ENCODE results near the gene DNHD1. TPM values are rescaled to one million over a fixed set of nuclear protein-coding genes. Genes with fewer than 3 reads are reported as not detected.
A peak's percentile ranks its signal among the peaks of the same experiment; 100 is the strongest.

Gene DNHD1
- total and polyA plus RNA-seq, 2 of the 13 experiments (the other 11 are each of a cell fraction or from before 2014, with no cell fraction given): 2.7 to 9.3 TPM

DNA sequence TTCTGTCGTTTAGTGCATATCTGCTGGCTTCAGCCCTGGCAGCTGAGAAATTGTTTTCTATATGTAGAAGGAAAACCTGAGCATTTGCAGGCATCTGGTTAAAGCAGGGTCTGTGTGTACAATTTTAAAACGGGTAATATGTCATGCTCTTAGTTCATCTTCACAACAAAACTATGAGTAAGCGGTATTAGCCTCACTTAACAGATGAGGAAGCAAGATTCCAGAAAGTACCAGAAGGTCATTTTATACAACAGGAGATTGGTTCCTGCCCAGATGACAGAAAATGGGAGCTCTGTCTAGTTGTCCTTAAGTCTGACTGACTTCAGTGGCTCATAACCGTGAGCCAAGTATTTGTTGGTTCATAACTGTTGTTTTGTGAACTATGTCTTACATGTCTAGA, 14.6 kb upstream of the DNHD1 start:
- Histone ChIP-seq H3K9me3 (ENCODE audit: low read length) (no peaks in the 10 kb centered on the region), H4K20me1 (ENCODE audit: insufficient read depth, low read length) (no peaks in the 10 kb centered on the region; the same call in 1 of the 2 replicates), H3K27ac (ENCODE audit: extremely low read length, insufficient read depth, low read length) (peak overlapping the region; percentile 95), H3K4me2 (ENCODE audit: low read depth, low read length) (peak overlapping the region; percentile 99), H2AFZ (ENCODE audit: low read length) (no peak overlapping the region), H3K27me3 (ENCODE audit: control insufficient read depth in 1 of 2, insufficient read depth in 2 of 2, low read length in 2 of 2) (no peaks in the 10 kb centered on the region; a peak in 1 of 5 replicates), H3K4me1 (ENCODE audit: insufficient read depth, low read length) (peaks cover 66% of the 10 kb centered on the region), H3K4me3 (replicated peaks in 1 of 3; ENCODE audit: insufficient read depth in 1 of 3, low read depth in 2 of 3, low read length in 3 of 3) (peak overlapping the region; percentile 75 to 92 (median 86)), H3K9ac (ENCODE audit: insufficient read depth, low read depth, low read length) (peak overlapping the region; percentile 95), H3K79me2 (ENCODE audit: insufficient read depth, low read length) (peaks cover 39% of the 10 kb centered on the region), H3K36me3 (replicated peaks in 1 of 2; ENCODE audit: control insufficient read depth in 1 of 2, insufficient read depth in 2 of 2, low read length in 2 of 2) (peaks cover 10 to 44% of the 10 kb centered on the region in 2 experiments)
- POLR2A ChIA-PET: interaction anchor here (0.9 to 2.1 kb wide), 4 partner anchors 10 to 122 kb away, joined by 3 to 9 read pairs (median 6); partner anchors contain the start of gene TRIM3
- CTCF ChIA-PET (ENCODE audit: low intra/inter-chr PET ratio, low total read pairs): no interaction called here
- no peak for TF ChIP-seq FOXO1 (CRISPR knock-in tag; IDR thresholded peaks at IDR 0.05)
- no peak for TF ChIP-seq MAF1 (CRISPR knock-in tag; IDR thresholded peaks at IDR 0.05; ENCODE audit: borderline replicate concordance)
- TF ChIP-seq ZNF430 (CRISPR knock-in tag; IDR thresholded peaks at IDR 0.05): 0 out of 2 replicates have a peak, but pooled peaks have one; percentile 1
- DNase-seq (ENCODE audit: low spot score) (no peak), FAIRE-seq (no peak), ATAC-seq (no peak)
- intact Hi-C loops (cut with micrococcal nuclease; ENCODE audit: unreplicated experiment) (loop anchor here (5.0 to 10.0 kb wide), 4 partner anchors 95 to 248 kb away; partner anchors contain the start of genes CNGA4, FHIP1B, MRPL17 and TAF10), in situ Hi-C loops (cut with HindIII; ENCODE audit: extremely low pct_ligation_motif_present, low pct_unique_long_range_greater_than_20kb) (loop anchor here (10.0 kb wide), 1 partner anchor 122 kb away; the partner anchor contains the start of genes ILK and RRP8)
- 75% methylated on average over 4 of the region's 4 CpGs for WGBS (ENCODE audit: low lambda C conversion rate)
- BruUV-seq (replicated peaks): no TSS peak

DNA sequence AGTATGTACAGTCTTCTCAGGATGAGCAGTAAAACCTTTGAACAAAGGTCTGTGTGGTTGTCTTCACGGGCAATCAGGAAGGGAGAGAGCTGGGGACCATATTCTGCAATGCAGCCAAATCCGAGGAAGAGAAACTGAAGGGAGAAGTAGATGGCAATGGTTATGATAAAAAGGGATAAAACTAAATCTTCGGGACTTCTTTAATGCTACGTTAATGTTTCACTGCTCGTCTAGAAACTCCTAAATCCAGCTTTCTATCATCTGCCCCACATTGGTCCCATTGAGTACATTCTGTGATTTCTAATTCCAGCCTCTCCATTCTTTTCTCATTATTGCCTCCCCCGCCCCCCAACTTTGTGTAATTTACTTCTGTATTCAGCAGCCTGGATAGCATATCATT, 14.1 kb upstream of the DNHD1 start:
- no peaks in the 10 kb centered on the region; the same call in 1 of the 2 replicates for H4K20me1 ChIP-seq (ENCODE audit: insufficient read depth, low read length)
- peaks cover 39% of the 10 kb centered on the region for H3K79me2 ChIP-seq (ENCODE audit: insufficient read depth, low read length)
- intact Hi-C loops (cut with micrococcal nuclease; ENCODE audit: unreplicated experiment): loop anchor here (5.0 to 10.0 kb wide), 4 partner anchors 96 to 248 kb away; partner anchors contain the start of genes CNGA4, FHIP1B, MRPL17 and TAF10
- 97% methylated on average over 6 of the region's 6 CpGs for WGBS (ENCODE audit: low lambda C conversion rate)
- POLR2A ChIA-PET: interaction anchor here (0.5 to 2.1 kb wide), 2 partner anchors 122 to 205 kb away, joined by 4 to 5 read pairs; no protein-coding TSS in a partner anchor
- FAIRE-seq (no peak), DNase-seq (ENCODE audit: low spot score) (no peak), ATAC-seq (no peak)
- TF ChIP-seq ZNF121 (CRISPR knock-in tag; IDR thresholded peaks at IDR 0.05) (no peak), RBFOX2 (IDR thresholded peaks at IDR 0.05; ENCODE audit: low read depth, low read length) (0 out of 2 replicates have a peak, but pooled peaks have one; percentile 19)
- peak overlapping the region; percentile 95; the same call in 1 of the 2 replicates for H3K9ac ChIP-seq (ENCODE audit: insufficient read depth, low read depth, low read length)
- CTCF ChIA-PET (ENCODE audit: low intra/inter-chr PET ratio, low total read pairs): no interaction called here
- H3K4me2 ChIP-seq (ENCODE audit: low read depth, low read length): peak overlapping the region; percentile 99
- in situ Hi-C loops (cut with HindIII; ENCODE audit: extremely low pct_ligation_motif_present, low pct_unique_long_range_greater_than_20kb): loop anchor here (10.0 kb wide), 1 partner anchor 122 kb away; the partner anchor contains the start of genes ILK and RRP8
- H3K27ac ChIP-seq (ENCODE audit: extremely low read length, insufficient read depth, low read length): peak overlapping the region; percentile 95
- no TSS peak for BruUV-seq (replicated peaks)
- peak overlapping the region in 1 of 3 experiments; percentile 92; a peak in 1 of 6 replicates for H3K4me3 ChIP-seq (replicated peaks in 1 of 3; ENCODE audit: insufficient read depth in 1 of 3, low read depth in 2 of 3, low read length in 3 of 3)
- H2AFZ ChIP-seq (ENCODE audit: low read length): no peak overlapping the region
- H3K4me1 ChIP-seq (ENCODE audit: insufficient read depth, low read length): peaks cover 71% of the 10 kb centered on the region
- H3K27me3 ChIP-seq (ENCODE audit: control insufficient read depth in 1 of 2, insufficient read depth in 2 of 2, low read length in 2 of 2): no peaks in the 10 kb centered on the region; a peak in 1 of 5 replicates
- H3K36me3 ChIP-seq (replicated peaks in 1 of 2; ENCODE audit: control insufficient read depth in 1 of 2, insufficient read depth in 2 of 2, low read length in 2 of 2): peaks cover 8 to 39% of the 10 kb centered on the region in 2 experiments
- H3K9me3 ChIP-seq (ENCODE audit: low read length): no peaks in the 10 kb centered on the region

Data from HepG2 (cell line).